ENCODE measurements around the gene FAM13C. TPM values are rescaled to one million over a fixed set of nuclear protein-coding genes. Genes with fewer than 3 reads are reported as not detected.
"Not testable (repeated sequence)": the region's sequence is repeated elsewhere in the genome, so short reads cannot be mapped to it uniquely, and the experiment has no call there.

FAM13C gene
- total RNA-seq, 1 donor from 2014 or later, result 10.7 TPM

- no peaks in the 10 kb centered on the region for H3K9me3 ChIP-seq
- intact Hi-C loops (cut with DNase I), result loop anchor here (5.0 to 10.0 kb wide), 4 partner anchors 220 to 790 kb away; no protein-coding TSS in a partner anchor
- no peaks in the 10 kb centered on the region for H3K4me1 ChIP-seq
- no peak overlapping the region for H3K27ac ChIP-seq
- no peaks in the 10 kb centered on the region for H3K36me3 ChIP-seq
- no peak for DNase-seq (ENCODE audit: low spot score in 2 of 2)
- H3K4me3 ChIP-seq, result no peak overlapping the region
- no peak for TF ChIP-seq CTCF (IDR thresholded peaks at IDR 0.05)
- H3K27me3 ChIP-seq, result no peaks in the 10 kb centered on the region
Observed at GRCh38 chr10:59244871-59245270, 117.5 kb downstream of the FAM13C start.

DNA sequence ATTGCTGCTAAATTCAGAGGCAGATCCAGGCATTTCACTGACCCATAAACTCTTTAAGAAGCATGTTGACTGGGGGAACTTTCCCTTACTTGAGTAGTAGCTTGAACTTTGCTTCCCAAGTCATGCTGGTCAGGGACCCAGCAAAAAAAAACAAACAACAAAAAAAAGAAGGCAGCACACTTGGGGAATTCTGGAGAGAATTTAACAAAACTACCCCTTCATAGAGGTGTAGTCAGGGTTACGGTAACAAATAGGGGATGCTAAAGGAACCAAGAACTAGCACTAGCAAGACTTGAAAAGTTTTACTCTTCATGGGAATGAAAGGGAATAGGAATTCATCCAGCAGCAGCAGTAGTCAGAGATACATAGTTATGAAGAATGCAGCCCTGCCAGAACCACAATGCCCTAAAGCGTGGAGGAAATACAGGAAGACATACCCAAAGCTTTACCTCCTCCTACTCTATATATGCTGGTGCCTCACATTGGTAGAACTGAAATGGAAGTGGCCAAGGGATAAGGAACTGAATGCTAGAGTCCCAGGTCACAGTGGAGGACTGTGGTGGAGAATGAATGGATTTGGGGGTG, 118.6 kb downstream of the FAM13C start:
- H3K27ac ChIP-seq, result no peak overlapping the region
- no peaks in the 10 kb centered on the region for H3K27me3 ChIP-seq
- no peak for DNase-seq (ENCODE audit: low spot score in 2 of 2)
- H3K9me3 ChIP-seq, result no peaks in the 10 kb centered on the region
- intact Hi-C loops (cut with DNase I), result loop anchor here (5.0 to 10.0 kb wide), 4 partner anchors 221 to 791 kb away; no protein-coding TSS in a partner anchor
- H3K4me1 ChIP-seq, result no peaks in the 10 kb centered on the region
- no peak overlapping the region for H3K4me3 ChIP-seq
- no peak for TF ChIP-seq CTCF (IDR thresholded peaks at IDR 0.05)
- H3K36me3 ChIP-seq, result no peaks in the 10 kb centered on the region

GRCh38 chr10:59242991-59243390, 119.4 kb downstream of the FAM13C start:
- Histone ChIP-seq H3K4me1 (no peaks in the 10 kb centered on the region), H3K36me3 (no peaks in the 10 kb centered on the region), H3K27me3 (no peaks in the 10 kb centered on the region), H3K9me3 (no peaks in the 10 kb centered on the region), H3K4me3 (no peak overlapping the region), H3K27ac (no peak overlapping the region)
- DNase-seq (ENCODE audit: low spot score in 2 of 2), result no peak
- intact Hi-C loops (cut with DNase I), result loop anchor here (5.0 to 10.0 kb wide), 4 partner anchors 222 to 792 kb away; no protein-coding TSS in a partner anchor
- no peak for TF ChIP-seq CTCF (IDR thresholded peaks at IDR 0.05)

DNA sequence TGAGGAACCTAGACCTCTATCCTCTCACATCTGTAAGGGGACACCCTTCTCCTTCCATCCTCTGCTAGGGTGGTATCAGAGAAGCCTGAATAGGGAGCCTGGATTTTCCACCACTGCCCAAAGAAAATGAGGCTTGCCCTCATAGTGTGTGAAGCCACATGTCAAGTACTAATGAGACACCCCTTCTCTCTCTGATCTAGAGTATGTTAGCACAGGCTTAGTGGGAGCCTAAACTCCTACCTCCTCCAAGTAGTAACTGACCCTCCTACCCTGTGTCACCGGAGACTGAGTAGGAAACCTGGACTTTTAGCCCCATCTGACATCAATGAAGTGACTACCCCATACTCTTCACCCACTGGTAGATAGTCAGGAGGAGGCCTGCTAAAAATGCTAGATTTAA, 120.3 kb downstream of the FAM13C start:
- Histone ChIP-seq H3K4me3 (no peak overlapping the region), H3K27ac (no peak overlapping the region), H3K4me1 (no peaks in the 10 kb centered on the region), H3K36me3 (no peaks in the 10 kb centered on the region), H3K9me3 (no peaks in the 10 kb centered on the region), H3K27me3 (no peaks in the 10 kb centered on the region)
- intact Hi-C loops (cut with DNase I), result loop anchor here (5.0 to 10.0 kb wide), 4 partner anchors 223 to 793 kb away; no protein-coding TSS in a partner anchor
- no peak for TF ChIP-seq CTCF (IDR thresholded peaks at IDR 0.05)
- DNase-seq (ENCODE audit: low spot score in 2 of 2), result no peak

- Histone ChIP-seq H3K36me3 (no peaks in the 10 kb centered on the region), H3K4me3 (no peak overlapping the region), H3K4me1 (no peaks in the 10 kb centered on the region), H3K27ac (no peak overlapping the region), H3K27me3 (no peaks in the 10 kb centered on the region), H3K9me3 (no peaks in the 10 kb centered on the region)
- no peak for DNase-seq (ENCODE audit: low spot score in 2 of 2)
- TF ChIP-seq CTCF (IDR thresholded peaks at IDR 0.05), result peak; percentile 47 to 71 (median 68)
- intact Hi-C loops (cut with DNase I), result loop anchor here (1.0 to 10.0 kb wide), 6 partner anchors 224 to 794 kb away; no protein-coding TSS in a partner anchor
Observed at GRCh38 chr10:59240582-59241183, 121.7 kb downstream of the FAM13C start.

GRCh38 chr10:59239108-59239507, 123.2 kb downstream of the FAM13C start:
- intact Hi-C loops (cut with DNase I); H3K27me3 ChIP-seq; DNase-seq (ENCODE audit: low spot score in 2 of 2); H3K9me3 ChIP-seq; H3K36me3 ChIP-seq; H3K27ac ChIP-seq; H3K4me3 ChIP-seq; H3K4me1 ChIP-seq: not testable (repeated sequence)

All from ascending aorta (tissue), 2 donors.